Activated CD4-positive, alpha-beta T cell treated with anti-CD3 and anti-CD28 coated beads for 48 hours (primary cell): ENCODE data around the gene ADRM1.

ENCODE experiments used
- DNase-seq: peaks from one replicate; pipeline ENCODE4 v3.0.0-alpha.2; 2020

ADRM1 gene

GRCh38 chr20:62357681-62358080 is 54.9 kb downstream of the ADRM1 start:
- DNase-seq = no peak
